GM06990 (cell line): ENCODE results near the gene ERC1.
"Not testable (repeated sequence)": the region's sequence is repeated elsewhere in the genome, so short reads cannot be mapped to it uniquely, and the experiment has no call there.

Source experiments
- DNase-seq: peaks from one replicate; pipeline ENCODE4 v3.0.0-alpha.2; 2011; ENCODE audit not compliant: insufficient read length; ENCODE audit errors: extremely low read depth
- H3K27me3 ChIP-seq: replicated peaks from 2 replicates; pipeline ENCODE4 v1.6.0; 2011; ENCODE audit warnings: low read length; ENCODE audit not compliant: control insufficient read depth, insufficient read depth
- H3K36me3 ChIP-seq: 2 replicates; pipeline ENCODE4 v1.5.1; 2011; ENCODE audit warnings: low read length; ENCODE audit not compliant: control insufficient read depth, insufficient read depth
- H3K4me3 ChIP-seq: replicated peaks from 2 replicates; pipeline ENCODE4 v1.5.1; 2011; ENCODE audit warnings: low read depth, mild to moderate bottlenecking, control low read depth, low read length
- CTCF ChIP-seq: IDR thresholded peaks from 2 replicates; pipeline ENCODE4 v1.5.1; 2011; ENCODE audit warnings: low read length, control low read depth, mild to moderate bottlenecking, inconsistent platforms; ENCODE audit not compliant: insufficient read depth, poor library complexity, severe bottlenecking

The ERC1 gene

GRCh38 chr12:1132311-1132710 is 141.3 kb downstream of the ERC1 start:
- no peaks in the 10 kb centered on the region for H3K27me3 ChIP-seq
- no peaks in the 10 kb centered on the region for H3K36me3 ChIP-seq
- H3K4me3 ChIP-seq, result no peak overlapping the region
- DNase-seq, result no peak
- TF ChIP-seq CTCF, result no peak

- DNase-seq, result no peak
- Histone ChIP-seq H3K27me3 (no peaks in the 10 kb centered on the region), H3K4me3 (no peak overlapping the region), H3K36me3 (no peaks in the 10 kb centered on the region)
- TF ChIP-seq CTCF, result no peak
Observed at GRCh38 chr12:1138691-1139090, 147.7 kb downstream of the ERC1 start.

GRCh38 chr12:1146758-1147157 is 155.7 kb downstream of the ERC1 start:
- H3K27me3 ChIP-seq, H3K36me3 ChIP-seq, DNase-seq, H3K4me3 ChIP-seq: not testable (repeated sequence)

- H3K27me3 ChIP-seq, result no peaks in the 10 kb centered on the region
- DNase-seq, result no peak
- H3K4me3 ChIP-seq, result no peak overlapping the region
- no peak for TF ChIP-seq CTCF
- no peaks in the 10 kb centered on the region for H3K36me3 ChIP-seq
Observed at GRCh38 chr12:1147821-1148220, 156.8 kb downstream of the ERC1 start.

- Histone ChIP-seq H3K36me3 (no peaks in the 10 kb centered on the region), H3K4me3 (no peak overlapping the region), H3K27me3 (no peaks in the 10 kb centered on the region)
- DNase-seq, result no peak
- TF ChIP-seq CTCF, result no peak
Observed at GRCh38 chr12:1157046-1157445, 166.0 kb downstream of the ERC1 start.

GRCh38 chr12:1161197-1161596 is 170.2 kb downstream of the ERC1 start:
- Histone ChIP-seq H3K4me3 (no peak overlapping the region), H3K27me3 (no peaks in the 10 kb centered on the region; the same call in 1 of the 2 replicates), H3K36me3 (no peaks in the 10 kb centered on the region)
- DNase-seq, result no peak
- TF ChIP-seq CTCF, result no peak
